HUES48 (cell line): ENCODE data around the gene GDAP2.

Experiments
- H3K27ac ChIP-seq: one replicate; pipeline ENCODE4 v1.7.0; 2013; ENCODE audit warnings: low read depth, low read length, inconsistent platforms
- H3K27me3 ChIP-seq: 2 replicates; pipeline ENCODE4 v1.6.1; 2013; ENCODE audit warnings: mild to moderate bottlenecking, low read length; ENCODE audit not compliant: control insufficient read depth, insufficient read depth
- H3K36me3 ChIP-seq: 2 replicates; pipeline ENCODE4 v1.6.1; 2013; ENCODE audit warnings: low read length; ENCODE audit not compliant: control insufficient read depth, insufficient read depth
- H3K4me1 ChIP-seq: 2 replicates; pipeline ENCODE4 v1.6.1; 2013; ENCODE audit warnings: mild to moderate bottlenecking, low read length; ENCODE audit not compliant: control insufficient read depth, insufficient read depth
- H3K4me3 ChIP-seq: 2 replicates; pipeline ENCODE4 v1.5.1; 2013; ENCODE audit warnings: mild to moderate bottlenecking, low read depth, low read length
- H3K9ac ChIP-seq: 2 replicates; pipeline ENCODE4 v1.6.1; 2013; ENCODE audit warnings: mild to moderate bottlenecking, low read depth, low read length, moderate library complexity
- H3K9me3 ChIP-seq: 2 replicates; pipeline ENCODE4 v1.6.1; 2013; ENCODE audit warnings: low read length; ENCODE audit not compliant: control insufficient read depth, insufficient read depth

Gene GDAP2

GRCh38 chr1:117821774-117822482 lies 107.5 kb downstream of the GDAP2 start:
- Histone ChIP-seq H3K4me1 (no peaks in the 10 kb centered on the region), H3K9ac (no peak overlapping the region), H3K27ac (no peak overlapping the region), H3K9me3 (peaks cover 12% of the 10 kb centered on the region), H3K4me3 (no peak overlapping the region), H3K36me3 (no peaks in the 10 kb centered on the region), H3K27me3 (no peaks in the 10 kb centered on the region)

GRCh38 chr1:117821382-117821755 lies 108.1 kb downstream of the GDAP2 start:
- H3K9ac ChIP-seq, result no peak overlapping the region
- H3K36me3 ChIP-seq, result no peaks in the 10 kb centered on the region
- peaks cover 12% of the 10 kb centered on the region for H3K9me3 ChIP-seq
- H3K27me3 ChIP-seq, result no peaks in the 10 kb centered on the region
- H3K27ac ChIP-seq, result no peak overlapping the region
- no peaks in the 10 kb centered on the region for H3K4me1 ChIP-seq
- H3K4me3 ChIP-seq, result no peak overlapping the region

GRCh38 chr1:117820694-117821381 lies 108.6 kb downstream of the GDAP2 start:
- peaks cover 12% of the 10 kb centered on the region for H3K9me3 ChIP-seq
- no peak overlapping the region for H3K27ac ChIP-seq
- H3K4me1 ChIP-seq, result no peaks in the 10 kb centered on the region
- no peak overlapping the region for H3K4me3 ChIP-seq
- H3K9ac ChIP-seq, result no peak overlapping the region
- H3K27me3 ChIP-seq, result no peaks in the 10 kb centered on the region
- no peaks in the 10 kb centered on the region for H3K36me3 ChIP-seq

- no peak overlapping the region for H3K27ac ChIP-seq
- H3K4me3 ChIP-seq, result no peak overlapping the region
- no peak overlapping the region for H3K9ac ChIP-seq
- H3K36me3 ChIP-seq, result no peaks in the 10 kb centered on the region
- no peaks in the 10 kb centered on the region for H3K4me1 ChIP-seq
- H3K27me3 ChIP-seq, result no peaks in the 10 kb centered on the region
- H3K9me3 ChIP-seq, result peaks cover 12% of the 10 kb centered on the region
Observed at GRCh38 chr1:117820096-117820495, 109.3 kb downstream of the GDAP2 start.

GRCh38 chr1:117819301-117819700 lies 110.1 kb downstream of the GDAP2 start:
- no peak overlapping the region for H3K27ac ChIP-seq

GRCh38 chr1:117818456-117818855 lies 111.0 kb downstream of the GDAP2 start:
- Histone ChIP-seq H3K4me1 (no peaks in the 10 kb centered on the region), H3K27ac (no peak overlapping the region), H3K9ac (no peak overlapping the region), H3K27me3 (no peaks in the 10 kb centered on the region), H3K36me3 (no peaks in the 10 kb centered on the region), H3K4me3 (no peak overlapping the region), H3K9me3 (peaks cover 12% of the 10 kb centered on the region)

More at GRCh38 chr1:117819301-117819700, 110.1 kb downstream of the GDAP2 start:
- Histone ChIP-seq H3K4me3 (no peak overlapping the region), H3K4me1 (no peaks in the 10 kb centered on the region), H3K9me3 (peaks cover 12% of the 10 kb centered on the region), H3K9ac (no peak overlapping the region), H3K27me3 (no peaks in the 10 kb centered on the region), H3K36me3 (no peaks in the 10 kb centered on the region)

- no peak overlapping the region for H3K4me3 ChIP-seq
- H3K9me3 ChIP-seq, result peaks cover 12% of the 10 kb centered on the region
- H3K27ac ChIP-seq, result no peak overlapping the region
- no peaks in the 10 kb centered on the region for H3K4me1 ChIP-seq
- H3K9ac ChIP-seq, result no peak overlapping the region
- H3K27me3 ChIP-seq, result no peaks in the 10 kb centered on the region
- H3K36me3 ChIP-seq, result no peaks in the 10 kb centered on the region
Observed at GRCh38 chr1:117817629-117818028, 111.8 kb downstream of the GDAP2 start.

- no peak overlapping the region for H3K9ac ChIP-seq
- no peak overlapping the region for H3K4me3 ChIP-seq
- no peaks in the 10 kb centered on the region for H3K4me1 ChIP-seq
- H3K27me3 ChIP-seq, result no peaks in the 10 kb centered on the region
- no peaks in the 10 kb centered on the region for H3K9me3 ChIP-seq
- no peaks in the 10 kb centered on the region for H3K36me3 ChIP-seq
- no peak overlapping the region for H3K27ac ChIP-seq
Observed at GRCh38 chr1:117815926-117816325, 113.5 kb downstream of the GDAP2 start.

- H3K36me3 ChIP-seq, result no peaks in the 10 kb centered on the region
- no peak overlapping the region for H3K27ac ChIP-seq
- H3K4me3 ChIP-seq, result no peak overlapping the region
- no peaks in the 10 kb centered on the region for H3K27me3 ChIP-seq
- no peak overlapping the region for H3K9ac ChIP-seq
- no peaks in the 10 kb centered on the region for H3K4me1 ChIP-seq
- no peaks in the 10 kb centered on the region for H3K9me3 ChIP-seq
Observed at GRCh38 chr1:117814856-117815797, 114.3 kb downstream of the GDAP2 start.
